GM10266 (cell line): ENCODE data around the gene CLIP1.

Experiments
- DNase-seq: peaks from one replicate; pipeline ENCODE4 v3.0.0; 2012; ENCODE audit errors: extremely low spot score
- CTCF ChIP-seq: IDR thresholded peaks from 2 replicates; pipeline ENCODE4 v1.5.1; 2012; ENCODE audit warnings: mild to moderate bottlenecking, low read depth; ENCODE audit not compliant: control insufficient read depth, insufficient read depth; ENCODE audit errors: missing control alignments

CLIP1 gene

GRCh38 chr12:122291431-122291830 is 131.0 kb downstream of the CLIP1 start:
- no peak for TF ChIP-seq CTCF
- DNase-seq = no peak

- no peak for TF ChIP-seq CTCF
- DNase-seq = no peak
Measured at GRCh38 chr12:122283680-122284079, 138.8 kb downstream of the CLIP1 start.

GRCh38 chr12:122282061-122282460 is 140.4 kb downstream of the CLIP1 start:
- no peak for TF ChIP-seq CTCF
- no peak for DNase-seq

GRCh38 chr12:122276242-122276641 is 146.2 kb downstream of the CLIP1 start:
- TF ChIP-seq CTCF = no peak
- DNase-seq = no peak

- DNase-seq = no peak
- no peak for TF ChIP-seq CTCF
Measured at GRCh38 chr12:122275459-122275858, 147.0 kb downstream of the CLIP1 start.

GRCh38 chr12:122266230-122266901 is 156.1 kb downstream of the CLIP1 start, which contains the start of gene VPS33A:
Gene VPS33A (minus strand): TSS chr12:122266494. CDS start chr12:122266408, 86 bp downstream.
- peak; percentile 90 for DNase-seq
- TF ChIP-seq CTCF = no peak

- peak; percentile 26 for DNase-seq
- no peak for TF ChIP-seq CTCF
Measured at GRCh38 chr12:122265886-122266229, 156.6 kb downstream of the CLIP1 start.
